NT2/D1 (cell line): ENCODE results near the gene FRMD5.

ENCODE experiments used
- DNase-seq: peaks from one replicate; pipeline ENCODE4 v3.0.0-alpha.2; 2011; ENCODE audit warnings: low read depth, low spot score
- H3K27me3 ChIP-seq: 2 replicates; pipeline ENCODE4 v1.6.0; 2011; ENCODE audit warnings: mild to moderate bottlenecking; ENCODE audit not compliant: insufficient read length, insufficient read depth
- H3K36me3 ChIP-seq: 2 replicates; pipeline ENCODE4 v1.6.1; 2011; ENCODE audit warnings: mild to moderate bottlenecking, low read length, mixed read lengths; ENCODE audit not compliant: insufficient read depth, insufficient read length
- H3K4me1 ChIP-seq: 2 replicates; pipeline ENCODE4 v1.5.1; 2011; ENCODE audit not compliant: insufficient read depth, insufficient read length
- H3K4me3 ChIP-seq: 2 replicates; pipeline ENCODE4 v1.5.1; 2011; ENCODE audit warnings: low read depth; ENCODE audit not compliant: insufficient read length
- H3K9ac ChIP-seq: 2 replicates; pipeline ENCODE4 v1.6.0; 2011; ENCODE audit warnings: low read depth; ENCODE audit not compliant: insufficient read length
- H3K9me3 ChIP-seq: 2 replicates; pipeline ENCODE4 v1.5.1; 2011; ENCODE audit warnings: mild to moderate bottlenecking, low read length; ENCODE audit not compliant: insufficient read depth
- SUZ12 ChIP-seq: IDR thresholded peaks from 2 replicates; pipeline ENCODE4 v1.6.1; 2011; ENCODE audit not compliant: insufficient read length, insufficient read depth; ENCODE audit errors: extremely low read depth
- YY1 ChIP-seq: IDR thresholded peaks from 2 replicates; pipeline ENCODE4 v1.6.1; 2011; ENCODE audit not compliant: insufficient read length, insufficient read depth
- ZNF274 ChIP-seq: IDR thresholded peaks from 2 replicates; pipeline ENCODE4 v1.6.1; 2011; ENCODE audit warnings: mild to moderate bottlenecking, low read depth, low read length

FRMD5 gene

GRCh38 chr15:43878446-43878845, 316.6 kb downstream of the FRMD5 start:
- no peak overlapping the region for H3K9ac ChIP-seq
- H3K27me3 ChIP-seq = no peaks in the 10 kb centered on the region
- H3K4me1 ChIP-seq = peaks cover 9% of the 10 kb centered on the region
- H3K4me3 ChIP-seq = no peak overlapping the region
- H3K36me3 ChIP-seq = peaks cover 31% of the 10 kb centered on the region
- H3K9me3 ChIP-seq = no peaks in the 10 kb centered on the region
- TF ChIP-seq SUZ12 (no peak), ZNF274 (no peak), YY1 (no peak)
- no peak for DNase-seq

- Histone ChIP-seq H3K4me1 (peaks cover 9% of the 10 kb centered on the region), H3K36me3 (peaks cover 30% of the 10 kb centered on the region), H3K9me3 (no peaks in the 10 kb centered on the region), H3K9ac (no peak overlapping the region), H3K4me3 (no peak overlapping the region), H3K27me3 (no peaks in the 10 kb centered on the region)
- DNase-seq = no peak
- TF ChIP-seq SUZ12 = no peak
- TF ChIP-seq ZNF274 = no peak
- no peak for TF ChIP-seq YY1
These were observed 317.7 kb downstream of the FRMD5 start for GRCh38 chr15:43877371-43877770.

- Histone ChIP-seq H3K4me1 (peaks cover 9% of the 10 kb centered on the region), H3K36me3 (peaks cover 30% of the 10 kb centered on the region)
- TF ChIP-seq SUZ12 (no peak), ZNF274 (no peak), YY1 (no peak)
These were observed 318.2 kb downstream of the FRMD5 start for GRCh38 chr15:43876872-43877271.

GRCh38 chr15:43873651-43874050, 321.4 kb downstream of the FRMD5 start:
- Histone ChIP-seq H3K36me3 (peaks cover 20% of the 10 kb centered on the region), H3K4me3 (no peak overlapping the region), H3K27me3 (no peaks in the 10 kb centered on the region), H3K9me3 (no peaks in the 10 kb centered on the region), H3K4me1 (no peaks in the 10 kb centered on the region), H3K9ac (no peak overlapping the region)
- no peak for TF ChIP-seq YY1
- TF ChIP-seq ZNF274 = no peak
- no peak for TF ChIP-seq SUZ12
- DNase-seq = no peak

More at GRCh38 chr15:43876872-43877271, 318.2 kb downstream of the FRMD5 start:
- Histone ChIP-seq H3K4me3 (no peak overlapping the region), H3K9me3 (no peaks in the 10 kb centered on the region), H3K27me3 (no peaks in the 10 kb centered on the region), H3K9ac (no peak overlapping the region)
- DNase-seq = no peak

- DNase-seq = peak; percentile 55
- TF ChIP-seq ZNF274 (no peak), YY1 (no peak), SUZ12 (no peak)
- H3K9me3 ChIP-seq = no peaks in the 10 kb centered on the region
- H3K27me3 ChIP-seq = no peaks in the 10 kb centered on the region
- no peaks in the 10 kb centered on the region for H3K4me1 ChIP-seq
- H3K36me3 ChIP-seq = peaks cover 20% of the 10 kb centered on the region
- no peak overlapping the region for H3K4me3 ChIP-seq
- no peak overlapping the region for H3K9ac ChIP-seq
These were observed 322.6 kb downstream of the FRMD5 start for GRCh38 chr15:43872416-43873020.

GRCh38 chr15:43871835-43872234, 323.2 kb downstream of the FRMD5 start:
- Histone ChIP-seq H3K9ac (no peak overlapping the region), H3K27me3 (no peaks in the 10 kb centered on the region), H3K4me3 (no peak overlapping the region), H3K36me3 (peaks cover 13% of the 10 kb centered on the region), H3K9me3 (no peaks in the 10 kb centered on the region), H3K4me1 (no peaks in the 10 kb centered on the region)
- no peak for TF ChIP-seq YY1
- no peak for TF ChIP-seq SUZ12
- no peak for TF ChIP-seq ZNF274
- DNase-seq = no peak

GRCh38 chr15:43868406-43868805, 326.7 kb downstream of the FRMD5 start:
- H3K4me1 ChIP-seq = no peaks in the 10 kb centered on the region
- DNase-seq = no peak
- H3K27me3 ChIP-seq = no peaks in the 10 kb centered on the region
- peaks cover 9% of the 10 kb centered on the region for H3K36me3 ChIP-seq
- H3K9ac ChIP-seq = no peak overlapping the region
- no peak overlapping the region for H3K4me3 ChIP-seq
- H3K9me3 ChIP-seq = no peaks in the 10 kb centered on the region
- TF ChIP-seq YY1 (no peak), ZNF274 (no peak), SUZ12 (no peak)
